GM19463 (cell line): Measurements from ENCODE around the gene OSER1.
"Not testable (repeated sequence)": the region's sequence is repeated elsewhere in the genome, so short reads cannot be mapped to it uniquely, and the experiment has no call there.

Experiments
- ATAC-seq: cut with Tn5 transposase; IDR thresholded peaks from one replicate; pipeline ENCODE4 v1.9.1; 2021; ENCODE audit warnings: mild to moderate bottlenecking, moderate library complexity; ENCODE audit not compliant: unreplicated experiment

The OSER1 gene

GRCh38 chr20:44210406-44211176 lies at the start of gene OSER1:
OSER1 (minus strand) TSS chr20:44210771; CDS start chr20:44206957, 3,814 bp downstream.
- peak; percentile 78 for ATAC-seq

GRCh38 chr20:44258226-44258890 lies 47.8 kb upstream of the OSER1 start:
- ATAC-seq, result no peak

- ATAC-seq, result no peak
These were observed 46.4 kb upstream of the OSER1 start for GRCh38 chr20:44256961-44257360.

GRCh38 chr20:44255942-44256341 lies 45.4 kb upstream of the OSER1 start:
- no peak for ATAC-seq

GRCh38 chr20:44254073-44254472 lies 43.5 kb upstream of the OSER1 start:
- no peak for ATAC-seq

- no peak for ATAC-seq
These were observed 43.0 kb upstream of the OSER1 start for GRCh38 chr20:44253528-44253927.

GRCh38 chr20:44251284-44251683 lies 40.7 kb upstream of the OSER1 start:
- ATAC-seq, result no peak

GRCh38 chr20:44248410-44248759 lies 37.8 kb upstream of the OSER1 start:
- ATAC-seq, result no peak

GRCh38 chr20:44247586-44248409 lies 37.2 kb upstream of the OSER1 start:
- ATAC-seq, result no peak

- no peak for ATAC-seq
These were observed 36.6 kb upstream of the OSER1 start, which contains the start of gene GDAP1L1 for GRCh38 chr20:44247131-44247571. GDAP1L1 (plus strand) TSS chr20:44247308; CDS start chr20:44247335, 27 bp downstream.

GRCh38 chr20:44245977-44246376 lies 35.4 kb upstream of the OSER1 start:
- ATAC-seq, result no peak

GRCh38 chr20:44241796-44242195 lies 31.2 kb upstream of the OSER1 start:
- no peak for ATAC-seq

GRCh38 chr20:44236840-44237239 lies 26.3 kb upstream of the OSER1 start:
- ATAC-seq, result not testable (repeated sequence)

- no peak for ATAC-seq
These were observed 25.1 kb upstream of the OSER1 start for GRCh38 chr20:44235702-44236101.

GRCh38 chr20:44234566-44235317 lies 24.2 kb upstream of the OSER1 start:
- ATAC-seq, result no peak

GRCh38 chr20:44233436-44234016 lies 23.0 kb upstream of the OSER1 start:
- ATAC-seq, result no peak

- ATAC-seq, result not testable (repeated sequence)
These were observed 21.9 kb upstream of the OSER1 start for GRCh38 chr20:44232469-44232856.

GRCh38 chr20:44231713-44232468 lies 21.3 kb upstream of the OSER1 start:
- ATAC-seq, result no peak

GRCh38 chr20:44231193-44231592 lies 20.6 kb upstream of the OSER1 start:
- ATAC-seq, result no peak
